Smooth muscle cell (in vitro differentiated cells): ENCODE data around the gene CACNB1. TPM values are rescaled to one million over a fixed set of nuclear protein-coding genes. Genes with fewer than 3 reads are reported as not detected.

ENCODE experiments used
- DNase-seq: peaks from one replicate; lab custom pipeline; 2025; ENCODE audit not compliant: unreplicated experiment; lab: John Stamatoyannopoulos, UW
- H2AFZ ChIP-seq: fragments of 200-600 bp; sonication (generic); 2 replicates; pipeline ENCODE4 v1.6.0; 2016; ENCODE audit warnings: antibody characterized with exemption, low read depth, mild to moderate bottlenecking
- H3F3A ChIP-seq: fragments of 200-600 bp; sonication (generic); 2 replicates; pipeline ENCODE4 v1.6.0; 2017; ENCODE audit warnings: antibody characterized with exemption, low read depth
- H3K27ac ChIP-seq: fragments of 200-600 bp; sonication (generic); 2 replicates; pipeline ENCODE4 v1.5.1; 2016; ENCODE audit warnings: low read depth, mild to moderate bottlenecking
- H3K27me3 ChIP-seq: fragments of 200-600 bp; sonication (generic); 2 replicates; pipeline ENCODE4 v1.6.1; 2016; ENCODE audit warnings: low read depth, mild to moderate bottlenecking
- H3K36me3 ChIP-seq: fragments of 200-600 bp; sonication (generic); 2 replicates; pipeline ENCODE4 v1.5.1; 2016; ENCODE audit warnings: low read depth
- H3K4me1 ChIP-seq: fragments of 200-600 bp; sonication (generic); 2 replicates; pipeline ENCODE4 v1.5.1; 2016; ENCODE audit warnings: low read depth
- H3K4me2 ChIP-seq: fragments of 200-600 bp; sonication (generic); 2 replicates; pipeline ENCODE4 v1.6.0; 2016; ENCODE audit warnings: mild to moderate bottlenecking
- H3K4me3 ChIP-seq: fragments of 200-600 bp; sonication (generic); 2 replicates; pipeline ENCODE4 v1.5.1; 2016; ENCODE audit warnings: mild to moderate bottlenecking
- H3K79me2 ChIP-seq: fragments of 200-600 bp; sonication (generic); 2 replicates; pipeline ENCODE4 v1.6.0; 2016; ENCODE audit warnings: low read depth, mild to moderate bottlenecking
- H3K9ac ChIP-seq: fragments of 200-600 bp; sonication (generic); 2 replicates; pipeline ENCODE4 v1.6.0; 2016; ENCODE audit warnings: low read depth
- H3K9me3 ChIP-seq: fragments of 200-600 bp; sonication (generic); replicated peaks from 2 replicates; pipeline ENCODE4 v1.5.1; 2016; ENCODE audit warnings: low read depth
- H4K20me1 ChIP-seq: fragments of 200-600 bp; sonication (generic); 2 replicates; pipeline ENCODE4 v1.6.0; 2016; ENCODE audit warnings: low read depth
- CTCF ChIP-seq: fragments of 200-600 bp; sonication (generic); IDR thresholded peaks from 2 replicates; pipeline ENCODE4 v1.5.1; 2017; ENCODE audit warnings: borderline replicate concordance, mild to moderate bottlenecking, antibody characterized with exemption; ENCODE audit not compliant: insufficient read depth, poor library complexity, severe bottlenecking
- WGBS: methylation state at CpG from one replicate; pipeline ENCODE4 v1.1.7; 2016; ENCODE audit warnings: low lambda C conversion rate; 5-methylcytosine and 5-hydroxymethylcytosine counted together
- polyA plus RNA-seq: library from polyadenylated mRNA; unstranded; fragments of >200 nt; fragmentation: Nextera tagmentation; extraction: Ambion mirVana; gene quantifications from 2 replicates; pipeline ENCODE4 v1.2.1, GENCODE V29; 2016
- total RNA-seq: library from RNA; depleted of rRNA; stranded (reverse); fragments of >200 nt; gene quantifications from 2 replicates; pipeline ENCODE4 v1.2.3, GENCODE V29; 2014

The CACNB1 gene
- total and polyA plus RNA-seq, 2 experiments from 2014 or later, result 7.1 to 9.2 TPM

GRCh38 chr17:39151943-39152818 is 45.3 kb downstream of the CACNB1 start:
- Histone ChIP-seq H3K4me3 (peak overlapping the region; percentile 72), H3K27me3 (peaks cover 11% of the 10 kb centered on the region), H3K4me2 (peak overlapping the region; percentile 84), H2AFZ (peak overlapping the region; percentile 26), H3K9me3 (no peaks in the 10 kb centered on the region), H4K20me1 (no peaks in the 10 kb centered on the region), H3F3A (no peaks in the 10 kb centered on the region), H3K9ac (no peak overlapping the region), H3K79me2 (no peaks in the 10 kb centered on the region), H3K36me3 (no peaks in the 10 kb centered on the region), H3K4me1 (peaks cover 6% of the 10 kb centered on the region), H3K27ac (no peak overlapping the region)
- 14% methylated on average over 24 of the region's 25 CpGs for WGBS
- TF ChIP-seq CTCF, result no peak
- DNase-seq, result no peak

DNA sequence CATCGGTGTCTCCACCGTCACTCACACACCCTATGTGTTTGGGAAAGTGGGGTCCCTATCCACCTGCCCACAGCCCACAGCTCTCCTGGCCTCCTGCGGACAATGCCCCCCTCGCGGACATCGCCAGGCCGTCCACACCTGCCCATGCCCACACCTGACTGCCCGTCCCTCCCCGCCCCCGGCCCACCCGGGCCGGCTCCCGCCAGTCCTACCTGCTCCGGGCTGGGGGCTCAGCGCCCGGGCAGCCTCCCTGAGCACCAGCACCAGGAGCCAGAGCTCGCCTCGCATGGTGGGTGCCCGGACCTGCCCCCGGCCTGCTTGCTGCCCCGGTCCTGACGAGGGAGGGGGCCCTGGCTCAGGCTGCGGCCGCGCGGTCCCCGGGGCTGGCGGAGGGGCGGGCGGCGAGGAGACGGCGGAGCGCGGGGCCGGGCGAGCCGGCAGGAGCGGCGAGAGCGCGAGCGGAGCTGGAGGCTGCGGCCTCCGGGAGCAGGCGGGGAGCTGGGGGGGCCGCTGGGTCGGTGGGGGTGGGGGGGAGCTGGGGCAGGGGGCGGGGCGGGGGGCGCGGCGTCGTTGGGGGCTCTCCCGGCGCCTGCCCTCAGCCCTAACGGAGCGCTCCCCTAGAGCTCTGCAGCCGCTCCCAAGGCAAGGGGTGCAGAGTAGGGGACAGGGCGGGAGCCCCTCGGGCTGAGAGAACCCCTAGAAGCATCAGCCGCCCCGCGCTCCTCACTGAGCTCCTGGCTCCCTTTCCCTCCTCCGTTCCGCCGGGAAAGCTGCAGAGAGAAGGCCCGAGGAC is 46.1 kb downstream of the CACNB1 start, which contains the start of gene PLXDC1:
TSS of gene PLXDC1 (minus strand) at position 488 of the 793 bp plus-strand sequence. CDS start at position 288, 200 bp downstream.
- no peaks in the 10 kb centered on the region for H3K36me3 ChIP-seq
- peak within 1 kb of the TSS; percentile 84 for H3K4me2 ChIP-seq
- no peaks in the 10 kb centered on the region for H3F3A ChIP-seq
- peak within 1 kb of the TSS; percentile 72 for H3K4me3 ChIP-seq
- no peaks in the 10 kb centered on the region for H3K79me2 ChIP-seq
- peak within 1 kb of the TSS; percentile 26 for H2AFZ ChIP-seq
- no peaks in the 10 kb centered on the region for H4K20me1 ChIP-seq
- 1% methylated on average over 32 of the region's 68 CpGs for WGBS
- DNase-seq, result no peak
- H3K9me3 ChIP-seq, result no peaks in the 10 kb centered on the region
- TF ChIP-seq CTCF, result no peak
- no peak within 1 kb of the TSS for H3K27ac ChIP-seq
- H3K9ac ChIP-seq, result no peak within 1 kb of the TSS
- peaks cover 6% of the 10 kb centered on the region for H3K4me1 ChIP-seq
- peaks cover 11% of the 10 kb centered on the region for H3K27me3 ChIP-seq

GRCh38 chr17:39150795-39151149 is 46.7 kb downstream of the CACNB1 start:
- Histone ChIP-seq H3K79me2 (no peaks in the 10 kb centered on the region), H3K27me3 (peaks cover 11% of the 10 kb centered on the region), H3K4me2 (peak overlapping the region; percentile 84), H3K9me3 (no peaks in the 10 kb centered on the region), H4K20me1 (no peaks in the 10 kb centered on the region), H3K36me3 (no peaks in the 10 kb centered on the region), H3F3A (no peaks in the 10 kb centered on the region), H3K4me1 (peaks cover 6% of the 10 kb centered on the region), H2AFZ (no peak overlapping the region), H3K4me3 (peak overlapping the region; percentile 72), H3K9ac (no peak overlapping the region), H3K27ac (no peak overlapping the region)
- WGBS, result 39% methylated on average over 5 of the region's 5 CpGs
- no peak for TF ChIP-seq CTCF
- no peak for DNase-seq
